ENCODE data around the gene IBTK.

DNA sequence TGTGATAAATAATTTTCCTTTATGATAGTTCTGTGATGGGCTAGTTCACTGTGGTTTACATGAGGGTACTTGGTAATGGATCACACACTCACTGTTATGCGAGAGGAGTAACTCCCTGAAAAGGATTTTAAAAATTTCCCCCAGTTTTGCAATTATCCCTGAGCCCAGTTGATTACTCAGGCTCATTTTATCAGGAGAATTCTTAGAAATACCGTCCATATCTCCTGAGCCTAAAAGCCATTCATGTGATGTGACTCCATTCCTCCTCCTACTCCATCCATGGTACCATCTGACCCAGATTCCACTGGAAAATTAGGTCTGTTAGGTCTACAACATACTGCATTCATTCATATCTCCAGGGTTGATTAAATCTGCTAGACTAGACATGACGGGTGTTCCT is 16.4 kb upstream of the IBTK start:
- TF ChIP-seq, protein P1, sequence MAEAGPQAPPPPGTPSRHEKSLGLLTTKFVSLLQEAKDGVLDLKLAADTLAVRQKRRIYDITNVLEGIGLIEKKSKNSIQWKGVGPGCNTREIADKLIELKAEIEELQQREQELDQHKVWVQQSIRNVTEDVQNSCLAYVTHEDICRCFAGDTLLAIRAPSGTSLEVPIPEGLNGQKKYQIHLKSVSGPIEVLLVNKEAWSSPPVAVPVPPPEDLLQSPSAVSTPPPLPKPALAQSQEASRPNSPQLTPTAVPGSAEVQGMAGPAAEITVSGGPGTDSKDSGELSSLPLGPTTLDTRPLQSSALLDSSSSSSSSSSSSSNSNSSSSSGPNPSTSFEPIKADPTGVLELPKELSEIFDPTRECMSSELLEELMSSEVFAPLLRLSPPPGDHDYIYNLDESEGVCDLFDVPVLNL (CRISPR knock-in tag; IDR thresholded peaks at IDR 0.05; ENCODE audit: borderline replicate concordance, low read depth) = no peak
- no peak for TF ChIP-seq SP1 (CRISPR knock-in tag; conservative IDR thresholded peaks at IDR 0.05)
- no peak for TF ChIP-seq USF2 (CRISPR knock-in tag; IDR thresholded peaks at IDR 0.05)
- no peak for TF ChIP-seq CTCF (IDR thresholded peaks at IDR 0.05)
- no peak for TF ChIP-seq MYBL2 (CRISPR knock-in tag; IDR thresholded peaks at IDR 0.05)
- TF ChIP-seq ZBTB21 (CRISPR knock-in tag; IDR thresholded peaks at IDR 0.05; ENCODE audit: borderline replicate concordance) = no peak
- TF ChIP-seq ATF1 (CRISPR knock-in tag; IDR thresholded peaks at IDR 0.05) = no peak
- no peak for TF ChIP-seq FOXP4 (CRISPR knock-in tag; IDR thresholded peaks at IDR 0.05)
- TF ChIP-seq, protein P2, sequence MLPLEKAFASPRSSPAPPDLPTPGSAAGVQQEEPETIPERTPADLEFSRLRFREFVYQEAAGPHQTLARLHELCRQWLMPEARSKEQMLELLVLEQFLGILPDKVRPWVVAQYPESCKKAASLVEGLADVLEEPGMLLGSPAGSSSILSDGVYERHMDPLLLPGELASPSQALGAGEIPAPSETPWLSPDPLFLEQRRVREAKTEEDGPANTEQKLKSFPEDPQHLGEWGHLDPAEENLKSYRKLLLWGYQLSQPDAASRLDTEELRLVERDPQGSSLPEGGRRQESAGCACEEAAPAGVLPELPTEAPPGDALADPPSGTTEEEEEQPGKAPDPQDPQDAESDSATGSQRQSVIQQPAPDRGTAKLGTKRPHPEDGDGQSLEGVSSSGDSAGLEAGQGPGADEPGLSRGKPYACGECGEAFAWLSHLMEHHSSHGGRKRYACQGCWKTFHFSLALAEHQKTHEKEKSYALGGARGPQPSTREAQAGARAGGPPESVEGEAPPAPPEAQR (CRISPR knock-in tag; IDR thresholded peaks at IDR 0.05) = no peak
- TF ChIP-seq ZNF121 (CRISPR knock-in tag; IDR thresholded peaks at IDR 0.05) = no peak
- TF ChIP-seq CREB1 (CRISPR knock-in tag; IDR thresholded peaks at IDR 0.05) = no peak
- no peak for TF ChIP-seq ETV6 (CRISPR knock-in tag; IDR thresholded peaks at IDR 0.05)
- no peak for TF ChIP-seq SMAD3 (CRISPR knock-in tag; IDR thresholded peaks at IDR 0.05; ENCODE audit: borderline replicate concordance)
- TF ChIP-seq NR1H2 (CRISPR knock-in tag; IDR thresholded peaks at IDR 0.05) = no peak

Data from WTC11 (cell line).